HG03095 (cell line): ENCODE results near the gene SLCO2A1.

Experiments used
- ATAC-seq: cut with Tn5 transposase; IDR thresholded peaks from one replicate; pipeline ENCODE4 v1.9.1; 2021; ENCODE audit warnings: moderate library complexity; ENCODE audit not compliant: unreplicated experiment

Gene SLCO2A1

DNA sequence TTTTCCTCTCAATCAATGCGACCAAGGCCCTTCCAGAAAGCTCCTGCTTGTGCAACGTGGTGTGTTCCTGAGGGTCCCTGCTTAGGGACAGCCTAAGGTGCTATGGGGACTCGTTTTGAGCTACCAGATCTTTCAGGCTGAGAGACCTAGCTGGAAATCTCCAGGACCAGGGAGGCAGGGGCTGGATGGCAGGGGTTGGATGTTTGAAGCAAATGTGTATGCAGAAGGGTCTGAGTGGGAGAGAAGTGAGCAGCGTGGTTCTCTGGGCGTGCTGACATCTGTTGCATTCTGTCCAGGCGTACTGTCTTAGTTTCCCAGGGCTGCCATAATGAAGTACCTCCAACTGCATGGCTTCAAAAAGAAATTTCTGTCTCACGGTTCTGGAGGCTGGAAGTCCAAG is 31.7 kb upstream of the SLCO2A1 start:
- no peak for ATAC-seq

DNA sequence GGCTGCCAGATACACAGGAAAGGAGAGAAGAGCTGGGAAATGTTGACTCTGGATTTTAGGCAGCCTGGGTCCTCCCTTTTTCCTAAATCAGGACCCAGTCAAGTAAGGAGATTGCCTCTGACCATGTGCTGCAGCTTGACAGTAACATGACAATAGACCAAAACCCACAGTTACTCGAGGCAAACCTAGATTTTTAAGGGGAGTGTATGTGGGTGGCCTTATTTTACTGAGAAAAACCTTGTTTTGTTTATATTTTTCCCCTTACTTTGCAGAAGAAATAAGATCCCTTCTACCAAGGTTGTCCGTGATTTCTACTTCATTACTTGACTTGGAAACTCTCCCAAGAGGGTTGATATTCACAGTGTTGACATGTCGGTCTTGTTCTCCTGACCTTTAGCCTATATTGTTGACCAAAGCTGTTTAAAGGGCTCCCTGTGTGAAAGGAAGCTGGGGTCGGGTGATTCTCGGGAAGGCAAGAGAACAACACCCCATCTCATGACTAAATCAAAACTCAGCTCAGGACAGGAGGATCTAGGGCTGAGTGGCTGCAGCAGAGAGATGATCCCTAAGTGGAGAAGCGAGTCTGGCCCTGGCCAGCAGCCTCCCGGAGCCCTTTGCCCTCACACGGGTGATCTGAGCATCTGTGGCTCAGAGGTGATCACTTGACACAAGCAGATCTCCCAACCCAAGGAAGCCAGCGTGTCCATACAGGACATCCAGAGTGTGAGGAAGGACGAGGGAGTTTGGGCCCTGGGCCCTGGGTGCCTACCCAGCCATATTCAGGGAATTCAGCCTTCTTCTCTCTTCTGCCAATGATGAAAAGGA is 31.0 kb upstream of the SLCO2A1 start:
- ATAC-seq = no peak

GRCh38 chr3:134059671-134060560 is 30.2 kb upstream of the SLCO2A1 start:
- ATAC-seq = no peak

- no peak for ATAC-seq
Measured at GRCh38 chr3:134059035-134059601, 29.4 kb upstream of the SLCO2A1 start.

- ATAC-seq = no peak
Measured at GRCh38 chr3:134057654-134058110, 28.0 kb upstream of the SLCO2A1 start.

DNA sequence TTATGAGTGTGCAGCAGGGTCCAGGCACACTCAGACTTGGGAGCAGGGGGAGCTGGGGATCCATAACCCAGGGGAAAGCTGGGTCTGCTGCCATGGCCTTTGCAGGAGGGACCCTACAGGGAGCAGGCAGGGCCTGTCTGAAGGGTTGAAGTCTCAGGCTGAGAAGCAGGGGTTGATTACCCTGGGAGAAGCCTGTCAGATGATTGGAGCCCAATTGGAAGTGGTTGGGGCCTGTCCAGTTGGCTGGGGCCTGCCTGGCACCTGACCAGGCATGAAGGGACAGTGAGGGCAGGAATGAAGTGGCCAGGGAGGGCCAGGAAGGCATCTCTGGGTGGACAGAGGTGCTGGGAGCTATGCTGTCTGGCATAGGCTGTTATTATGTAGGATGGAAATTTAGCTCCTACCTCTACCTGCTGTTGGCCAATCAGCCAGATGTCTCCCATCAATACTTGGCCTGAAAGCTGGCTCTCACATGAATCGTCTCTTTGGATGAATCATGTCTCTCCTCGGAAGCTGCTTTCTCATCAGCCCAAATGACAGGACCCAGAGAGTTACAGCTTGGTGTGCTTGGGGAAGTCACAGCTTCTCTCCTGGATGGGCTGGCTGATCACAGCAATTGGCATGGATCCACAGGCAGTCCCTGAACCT is 27.4 kb upstream of the SLCO2A1 start:
- no peak for ATAC-seq

DNA sequence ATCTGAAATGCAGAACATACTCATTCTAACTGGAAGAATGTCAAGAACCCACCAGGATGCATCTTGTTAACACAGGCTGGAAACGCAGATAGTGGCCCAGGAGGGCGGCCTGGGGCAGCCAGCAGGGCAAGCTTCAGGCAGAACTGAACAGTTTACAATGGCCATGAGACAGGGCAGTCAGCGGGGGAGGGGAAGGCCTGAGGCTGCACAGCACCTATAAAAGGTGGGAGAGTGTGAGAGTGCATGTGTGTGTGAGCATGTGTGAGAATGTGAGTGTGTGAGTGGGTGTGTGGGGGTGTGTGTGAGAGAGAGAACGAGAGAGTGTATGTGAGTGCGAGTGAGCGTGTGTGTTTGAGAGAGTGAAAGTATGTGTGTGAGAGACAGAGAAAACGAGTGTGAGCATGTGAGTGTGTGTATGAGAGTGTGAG is 26.8 kb upstream of the SLCO2A1 start:
- ATAC-seq = no peak

GRCh38 chr3:134055661-134056060 is 25.9 kb upstream of the SLCO2A1 start:
- ATAC-seq = no peak

GRCh38 chr3:134054881-134055280 is 25.2 kb upstream of the SLCO2A1 start:
- ATAC-seq = no peak

- no peak for ATAC-seq
Measured at GRCh38 chr3:134054231-134054630, 24.5 kb upstream of the SLCO2A1 start.

DNA sequence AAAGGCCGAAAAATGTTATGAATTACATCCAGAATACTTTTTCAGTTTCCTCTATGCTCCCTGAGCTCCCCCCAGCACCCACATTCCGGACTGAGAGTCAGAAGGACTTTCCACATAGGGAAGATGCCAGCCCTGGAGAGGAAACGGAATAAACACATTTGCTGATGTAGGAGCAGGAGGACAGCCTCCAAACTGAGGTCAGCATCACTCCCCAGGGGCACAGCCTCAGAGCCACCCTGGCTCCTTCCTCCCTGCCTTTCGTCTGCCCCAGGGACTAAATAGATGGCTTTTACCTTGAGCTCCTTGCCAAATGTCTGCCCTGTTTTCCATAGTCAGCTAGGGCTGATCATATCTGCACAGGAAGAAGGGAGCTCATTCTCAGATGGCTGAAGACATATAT is 22.6 kb upstream of the SLCO2A1 start:
- no peak for ATAC-seq

DNA sequence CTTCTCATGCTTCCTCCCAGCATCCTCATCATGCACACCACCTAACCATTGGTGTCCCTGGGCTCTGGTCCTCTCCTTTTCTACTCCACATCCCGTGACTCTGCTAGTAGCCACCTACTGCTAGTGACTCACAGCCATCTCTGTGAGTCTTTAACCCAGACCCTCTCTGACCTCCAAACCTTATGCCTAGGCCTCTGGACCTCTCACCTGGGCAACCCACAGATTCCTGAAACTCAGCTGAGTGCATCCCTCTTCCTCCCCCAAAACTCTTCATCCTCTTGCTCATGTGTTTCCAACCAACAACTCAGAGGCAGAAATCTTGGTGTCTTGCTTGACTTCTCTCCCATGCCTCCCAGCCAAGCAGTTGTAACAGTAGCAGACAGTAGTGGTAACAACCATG is 20.0 kb upstream of the SLCO2A1 start:
- ATAC-seq = no peak

GRCh38 chr3:134048278-134048996 is 18.7 kb upstream of the SLCO2A1 start:
- ATAC-seq = no peak

DNA sequence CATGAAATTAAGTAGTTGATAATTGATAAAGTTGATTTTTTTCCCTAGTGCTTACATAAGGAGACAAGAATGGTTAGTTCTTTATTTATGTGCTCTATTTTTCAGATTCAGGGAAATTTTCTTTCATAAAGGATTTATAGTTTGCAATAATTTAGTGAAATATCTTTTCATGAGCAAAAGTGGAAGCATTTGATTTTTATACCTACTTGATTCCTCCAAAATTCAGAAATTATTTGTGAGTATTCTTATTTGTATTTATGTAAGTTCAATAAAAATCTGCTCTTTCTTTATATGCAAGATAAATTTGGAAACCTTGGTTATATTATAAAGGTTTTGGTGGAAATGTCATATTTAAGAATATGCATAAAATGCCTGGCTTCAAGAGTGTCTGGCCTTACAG is 14.7 kb upstream of the SLCO2A1 start:
- no peak for ATAC-seq

- ATAC-seq = no peak
Measured at GRCh38 chr3:134040066-134040465, 10.3 kb upstream of the SLCO2A1 start.

DNA sequence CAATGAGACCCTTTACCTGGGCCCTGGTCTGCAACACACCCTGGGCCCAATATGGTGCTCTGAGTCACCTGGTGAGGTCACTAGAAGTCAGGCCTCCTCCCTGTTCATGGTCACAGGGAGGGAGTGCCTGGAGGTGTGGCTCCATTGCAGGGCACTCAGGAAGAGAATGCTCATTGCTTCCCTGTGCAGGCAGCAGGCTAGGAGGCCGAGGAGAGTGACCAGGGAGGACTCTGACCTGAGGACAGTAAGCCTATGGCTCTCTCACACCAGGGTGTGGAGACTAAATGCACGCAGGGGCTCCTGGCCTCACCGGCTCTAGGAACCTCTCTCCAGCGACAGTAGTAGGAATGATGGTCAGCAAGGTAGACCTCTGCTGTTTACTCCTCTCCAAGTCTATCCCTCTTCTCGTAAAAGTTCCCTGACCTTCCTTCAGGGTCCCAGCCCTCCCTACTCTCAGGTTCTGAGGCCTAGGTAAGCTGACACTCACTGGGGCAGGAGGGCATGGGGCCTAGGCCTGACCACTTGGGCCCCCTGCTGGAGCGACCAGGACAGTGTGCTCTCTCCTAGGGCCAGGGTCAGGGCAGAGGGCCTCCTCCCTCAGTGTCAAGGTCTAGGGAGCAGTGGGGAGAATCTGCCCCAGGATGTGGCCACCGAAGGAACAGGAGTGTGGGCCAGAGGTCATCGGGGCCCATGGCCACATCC is 9.6 kb upstream of the SLCO2A1 start:
- no peak for ATAC-seq

- no peak for ATAC-seq
Measured at GRCh38 chr3:134038716-134039115, 9.0 kb upstream of the SLCO2A1 start.

GRCh38 chr3:134038071-134038491 is 8.4 kb upstream of the SLCO2A1 start:
- no peak for ATAC-seq

GRCh38 chr3:134037168-134037567 is 7.4 kb upstream of the SLCO2A1 start:
- ATAC-seq = no peak

- no peak for ATAC-seq
Measured at GRCh38 chr3:134036291-134036690, 6.6 kb upstream of the SLCO2A1 start.
